Ureter (tissue), 1 donor: Measurements from ENCODE around the gene RNF26. TPM values are rescaled to one million over a fixed set of nuclear protein-coding genes. Genes with fewer than 3 reads are reported as not detected.
"Not testable (repeated sequence)": the region's sequence is repeated elsewhere in the genome, so short reads cannot be mapped to it uniquely, and the experiment has no call there.

Experiments used
- DNase-seq: peaks from one replicate; pipeline ENCODE4 v3.0.0-alpha.2; 2020; ENCODE audit warnings: low spot score
- total RNA-seq: library from RNA; stranded (reverse); gene quantifications from one replicate; pipeline ENCODE4 v1.2.4, GENCODE V29; 2023
- donor health status: DM: yes; HTN: yes; CAD: no.

Gene RNF26
- total RNA-seq, 1 donor from 2014 or later: 23.1 TPM

DNA sequence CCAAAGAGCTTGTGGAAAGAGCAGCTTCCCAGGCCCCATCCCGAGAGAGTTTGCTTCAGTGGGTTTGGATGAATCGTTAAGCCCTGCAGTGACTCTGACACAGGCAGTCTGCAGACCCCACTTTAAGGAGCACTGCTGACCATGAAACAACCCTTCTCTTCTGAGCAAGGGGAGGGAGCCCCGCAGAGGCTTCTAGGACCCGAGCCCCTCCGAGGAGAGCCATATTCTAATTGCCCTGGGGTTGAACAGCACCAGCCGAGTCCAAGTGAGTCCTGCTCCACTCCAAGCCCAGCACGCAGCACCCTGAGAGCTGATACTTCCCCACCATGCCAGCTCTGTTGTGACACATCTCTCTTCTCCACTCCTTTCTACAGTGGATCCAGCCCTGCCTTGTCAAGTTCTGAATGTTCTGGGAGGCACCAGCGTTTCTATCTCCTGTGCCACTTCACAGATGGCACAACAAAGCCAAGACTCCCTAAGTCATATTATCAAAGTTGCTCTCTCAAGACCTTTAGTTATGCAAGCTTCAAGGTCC is 36.8 kb downstream of the RNF26 start:
- no peak for DNase-seq

DNA sequence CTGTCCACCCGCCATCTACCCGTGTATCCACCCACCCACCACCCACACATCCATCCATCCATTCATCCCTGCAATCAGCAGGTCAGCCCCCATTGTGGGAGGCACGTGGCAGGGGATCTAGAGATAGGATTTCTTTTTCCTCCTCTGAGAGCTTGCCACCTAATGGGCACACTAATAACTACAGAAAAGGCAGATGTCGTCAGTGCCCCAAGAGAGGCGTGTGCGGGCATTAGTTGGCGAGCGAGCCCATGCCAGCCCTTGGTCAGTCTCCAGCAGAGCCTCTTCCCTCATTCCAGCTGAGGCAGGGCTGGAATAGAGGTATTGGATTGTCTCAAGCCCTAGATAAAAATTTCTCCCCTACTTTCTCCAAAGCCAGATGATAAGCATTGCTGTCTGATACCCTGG is 37.5 kb downstream of the RNF26 start:
- no peak for DNase-seq

DNA sequence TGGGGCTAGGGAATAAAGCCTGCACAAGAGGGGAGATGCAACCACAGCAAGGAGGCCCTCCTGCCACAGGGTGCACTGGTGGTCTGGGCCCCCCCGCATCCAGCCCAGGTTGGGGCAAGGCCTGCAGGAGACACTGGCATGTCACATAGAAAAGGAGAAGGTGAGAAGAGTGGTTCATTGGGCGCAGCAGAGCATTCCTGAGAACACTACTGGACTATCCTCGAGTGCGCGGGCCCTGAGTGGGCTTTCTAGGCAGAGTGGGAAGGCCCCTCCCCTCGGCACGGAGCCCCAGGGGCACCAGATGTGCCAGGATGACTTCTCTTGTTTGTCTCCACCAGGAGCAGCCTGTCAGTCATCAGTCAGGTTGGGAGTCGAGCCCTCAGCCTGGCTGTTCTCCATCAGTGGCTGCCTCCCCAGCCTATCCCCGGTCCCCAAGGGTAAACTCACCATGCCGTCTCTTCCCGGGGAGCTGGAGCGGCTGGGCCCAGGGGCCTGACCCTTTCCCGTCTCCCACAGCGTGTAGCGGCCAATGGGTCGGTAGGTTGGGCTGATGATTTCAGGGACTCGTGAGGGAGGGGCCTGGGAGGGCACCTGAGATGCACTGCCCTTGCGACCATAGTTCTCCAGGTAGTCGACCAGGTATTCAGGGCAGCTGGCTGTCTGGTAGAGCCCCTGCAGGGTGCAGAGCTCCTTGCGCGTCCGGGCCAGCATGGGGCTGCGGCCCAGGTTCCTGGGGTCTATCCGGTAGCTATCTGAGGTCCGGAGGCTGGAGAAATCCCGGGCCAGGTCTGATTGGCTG is 38.1 kb downstream of the RNF26 start:
- no peak for DNase-seq

DNA sequence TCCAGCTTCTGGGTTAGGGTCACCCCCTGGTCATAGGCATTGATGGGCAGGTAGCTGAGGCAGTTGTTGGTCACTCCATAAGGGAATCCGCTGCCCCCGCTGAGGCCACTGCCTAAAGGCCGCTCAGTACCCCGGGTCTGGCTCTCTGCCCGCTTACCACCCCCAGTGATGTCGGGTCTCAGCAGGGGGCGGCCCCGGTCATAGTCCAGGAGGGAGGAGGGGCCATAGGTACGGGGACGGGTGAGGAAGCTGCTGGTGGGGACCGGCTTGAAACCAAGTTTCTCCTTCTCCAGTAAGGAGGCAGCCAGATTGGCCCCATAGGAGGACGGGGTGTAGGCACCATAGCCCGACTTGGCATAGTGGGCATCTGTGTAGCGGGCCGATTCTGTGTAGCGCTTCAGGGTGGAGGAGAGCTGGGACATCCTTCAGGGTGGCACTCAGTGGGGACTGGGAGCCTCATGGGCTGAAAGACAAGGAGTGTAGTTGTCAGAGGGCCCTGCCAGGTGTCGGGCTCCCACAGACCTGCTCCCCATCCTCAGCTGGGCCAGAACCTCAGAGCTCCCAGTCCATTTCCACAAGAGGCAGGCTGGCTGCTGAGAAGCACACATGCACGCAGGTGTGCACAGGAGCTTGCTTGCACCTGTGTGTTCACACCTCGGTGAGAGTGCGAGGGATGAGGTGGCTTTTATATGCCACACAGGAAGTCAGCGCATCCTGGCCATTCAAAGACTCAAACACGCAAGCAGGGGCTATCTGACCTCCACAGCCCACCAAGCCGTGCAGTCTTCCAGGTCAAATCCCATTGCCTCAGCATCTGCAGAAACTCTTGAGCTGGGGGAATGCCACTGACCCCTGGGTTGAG is 39.0 kb downstream of the RNF26 start:
- no peak for DNase-seq

DNA sequence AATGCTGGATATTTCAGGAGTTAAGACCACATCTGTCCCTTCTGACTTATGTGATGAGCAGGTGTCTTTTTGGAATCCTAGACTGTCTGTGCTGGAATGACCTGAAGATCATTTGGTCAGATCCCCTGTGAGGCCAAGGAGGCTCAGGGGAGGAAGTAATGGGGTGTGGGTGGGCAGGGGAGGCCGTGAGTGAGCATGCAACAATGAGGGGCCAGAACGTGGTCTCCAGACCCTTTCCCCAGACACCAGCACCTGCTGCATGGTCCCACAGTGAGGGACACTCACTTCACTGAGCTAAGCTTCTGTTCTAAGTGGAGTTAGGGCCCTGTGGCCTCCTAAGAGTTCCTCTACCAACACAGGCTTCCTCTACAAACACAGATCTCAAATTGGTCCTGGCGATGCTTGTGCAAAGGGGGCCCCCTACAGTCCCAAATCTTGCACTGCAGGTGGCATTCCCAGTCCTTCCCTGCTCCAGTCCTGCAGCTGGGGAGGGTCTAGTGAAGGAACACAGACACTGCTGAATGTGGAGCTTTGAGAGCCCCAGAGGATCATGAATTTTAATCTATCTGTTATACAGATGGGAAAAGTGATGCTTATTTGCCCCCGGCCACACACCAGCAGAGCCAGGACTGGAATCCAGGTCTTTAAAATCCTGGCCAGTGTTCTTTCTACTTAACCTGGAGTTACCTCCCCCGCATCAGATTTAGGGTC is 39.7 kb downstream of the RNF26 start:
- peak; percentile 78 for DNase-seq

DNA sequence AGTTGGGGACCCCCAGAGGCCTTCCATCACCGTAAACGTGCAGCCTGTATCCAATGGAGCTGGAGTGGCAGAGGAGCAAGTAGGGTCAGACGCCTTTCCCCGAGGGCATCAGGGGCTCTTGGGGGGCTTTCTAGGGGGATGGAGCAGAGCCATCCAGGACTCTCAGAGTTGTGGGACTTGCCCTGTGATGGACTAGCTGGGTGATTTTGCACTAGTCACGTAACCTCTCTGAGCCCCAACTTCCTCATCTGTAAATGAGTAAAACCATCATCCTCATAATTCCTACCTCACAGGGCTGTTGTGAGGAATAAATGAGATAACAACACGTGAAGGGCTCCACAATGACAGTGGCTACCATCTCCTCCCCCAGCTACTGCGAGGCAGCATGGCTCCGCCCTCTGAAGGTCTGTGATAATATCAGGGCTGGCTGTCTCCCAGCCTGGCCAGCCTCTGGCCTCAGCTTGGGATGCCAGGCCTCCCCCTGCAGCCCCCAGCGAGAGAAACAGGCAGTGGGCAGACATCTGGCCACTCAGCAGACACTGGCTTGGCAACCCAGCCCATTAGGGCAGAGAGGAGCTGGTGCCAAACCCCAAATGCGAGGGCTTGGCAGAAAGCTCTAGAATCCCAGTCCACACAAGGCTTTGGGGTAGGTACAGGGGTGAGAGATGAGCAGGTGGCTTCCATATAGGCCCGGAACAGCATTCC is 40.5 kb downstream of the RNF26 start:
- DNase-seq: no peak

DNA sequence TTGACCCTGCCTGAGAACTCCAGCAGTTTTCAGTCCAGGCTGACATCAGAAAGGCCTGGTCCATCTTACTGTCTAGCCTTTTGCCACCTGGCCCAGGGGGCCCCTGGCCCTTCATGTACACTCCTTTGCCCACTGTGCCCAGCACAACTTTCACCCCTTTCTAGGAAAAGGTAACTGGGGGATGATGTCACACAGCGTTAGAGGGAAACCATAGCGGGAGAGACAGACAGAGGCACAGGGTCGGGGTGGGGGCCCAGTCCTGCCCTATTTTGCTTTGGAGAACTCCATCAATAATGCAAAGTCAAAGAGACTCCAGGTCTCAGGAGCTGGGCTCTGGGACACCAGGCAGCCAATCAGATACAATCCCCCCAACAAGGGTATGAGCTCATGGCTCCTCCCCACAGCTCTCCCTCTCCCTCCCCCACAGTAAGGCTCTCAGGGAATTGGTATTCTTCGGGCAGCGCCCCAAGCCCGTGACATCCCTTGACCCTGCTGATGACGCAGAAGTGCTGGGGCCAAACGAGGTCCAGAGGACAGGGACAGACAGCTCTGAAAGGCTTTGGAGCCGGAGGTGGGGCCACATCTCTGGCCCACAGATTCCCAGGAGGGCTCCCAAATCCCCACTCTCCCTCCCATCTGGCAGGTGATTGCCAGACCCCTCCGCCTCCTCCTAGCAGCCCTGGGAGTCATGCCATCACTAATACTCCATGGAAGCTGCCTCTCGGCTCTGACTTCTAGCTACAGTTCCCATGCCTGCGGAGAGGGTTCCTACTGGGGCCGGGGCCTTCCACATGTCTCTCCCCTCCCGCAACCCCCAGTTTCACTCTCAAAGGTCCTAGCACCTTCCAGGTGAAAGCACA is 41.2 kb downstream of the RNF26 start:
- DNase-seq: peak; percentile 91

DNA sequence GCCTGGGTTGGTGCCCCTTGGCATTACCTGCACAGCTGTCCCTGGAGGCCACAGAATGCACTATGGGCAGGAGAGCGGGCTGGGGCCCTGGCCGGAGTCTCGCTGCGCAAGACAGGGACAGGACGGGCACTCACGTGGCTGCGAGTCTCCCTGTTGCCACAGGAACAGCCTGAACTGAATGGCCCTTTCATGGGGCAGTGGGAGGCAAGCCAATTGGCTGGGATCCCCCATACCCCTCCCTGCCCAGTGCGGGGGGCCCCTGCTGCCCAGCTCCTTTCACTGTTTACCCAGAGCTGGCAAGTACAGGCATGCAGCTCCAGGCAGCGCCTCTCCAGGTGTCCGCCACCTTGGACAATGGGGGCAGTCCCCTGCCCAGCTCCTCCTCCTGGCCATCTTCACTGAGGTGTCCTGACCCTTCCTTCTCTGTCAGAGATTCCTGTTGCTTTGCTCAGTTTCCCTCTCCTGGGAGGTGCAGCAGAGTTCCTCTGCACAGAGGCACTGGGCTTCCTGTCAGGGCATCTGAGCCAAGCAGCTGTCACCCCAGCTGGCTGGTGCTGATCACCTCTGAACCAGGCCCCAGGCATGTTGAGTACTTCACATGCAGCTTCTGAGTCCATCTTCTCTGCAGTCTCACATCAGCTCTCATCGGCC is 42.0 kb downstream of the RNF26 start:
- DNase-seq: peak; percentile 74

DNA sequence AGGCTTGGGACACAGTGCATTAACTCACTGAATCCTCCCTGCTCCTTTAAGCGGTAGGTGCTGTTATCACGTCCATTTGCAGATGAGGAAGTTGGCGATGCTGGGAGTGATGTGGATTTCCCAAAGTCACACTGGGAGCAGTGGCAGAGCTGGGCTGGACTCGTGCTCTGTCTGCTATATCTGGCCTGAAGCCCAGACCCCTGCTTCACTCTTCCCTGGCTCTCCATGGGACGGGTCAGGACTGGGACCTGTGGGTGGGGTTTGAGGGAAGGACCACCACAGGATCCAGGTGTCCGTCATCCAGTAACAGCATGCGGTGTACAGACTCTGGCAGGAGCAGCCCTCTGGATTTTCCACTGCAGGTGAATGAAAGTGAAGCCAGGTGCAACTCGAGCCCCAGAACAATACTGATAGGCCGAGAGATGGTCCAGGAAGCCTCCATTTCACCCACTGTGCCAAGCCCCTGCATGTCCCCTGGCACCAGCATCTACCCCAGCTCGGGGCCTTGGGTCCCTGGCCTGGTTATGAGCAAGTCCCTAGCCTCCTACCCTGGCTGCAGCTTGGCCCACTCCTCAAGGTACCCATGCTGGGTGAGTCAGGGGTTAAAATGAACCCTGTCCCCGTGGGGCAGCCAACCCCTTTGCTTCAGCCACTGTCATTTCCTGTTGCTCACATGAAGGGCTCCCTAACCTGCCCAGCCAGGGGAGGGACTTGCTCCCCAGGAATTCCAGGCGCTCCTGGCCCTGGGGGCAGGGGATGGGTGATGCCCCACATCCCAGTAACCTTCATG is 43.0 kb downstream of the RNF26 start:
- DNase-seq: peak; percentile 51

DNA sequence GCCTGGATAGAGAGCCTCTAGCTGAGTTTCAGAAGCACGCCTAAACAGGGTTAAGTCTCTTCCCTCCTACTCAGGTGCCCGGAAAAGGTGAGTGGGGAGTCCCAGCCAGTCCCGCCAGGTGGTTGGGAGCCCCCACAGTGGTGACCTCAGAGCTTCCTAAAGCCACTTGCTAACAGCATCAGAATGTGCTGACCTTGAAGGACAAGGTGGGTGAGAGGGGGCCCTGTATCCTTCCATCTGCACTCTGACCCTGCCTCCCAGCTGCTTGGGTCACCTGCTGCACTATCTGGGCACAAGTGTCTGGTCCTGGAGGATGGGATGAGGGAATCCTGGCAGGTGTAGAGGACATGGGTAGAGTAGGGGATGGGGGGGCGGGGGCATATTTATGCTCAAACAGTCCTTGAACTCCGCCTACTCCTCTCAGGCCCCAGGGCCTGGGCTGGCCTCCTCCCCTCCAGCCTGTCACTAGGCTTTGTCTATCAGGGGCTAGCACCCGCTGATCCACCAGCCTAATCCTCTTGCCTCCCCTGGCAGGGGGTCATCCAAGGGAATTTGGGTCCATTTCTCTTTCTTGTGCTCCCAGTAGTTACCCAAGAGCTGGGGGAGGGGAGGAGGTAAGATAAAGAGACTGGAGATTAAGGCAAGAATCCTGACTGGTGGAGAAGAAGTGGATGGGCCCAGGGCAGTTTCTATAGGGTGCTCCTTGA is 43.8 kb downstream of the RNF26 start:
- no peak for DNase-seq

DNA sequence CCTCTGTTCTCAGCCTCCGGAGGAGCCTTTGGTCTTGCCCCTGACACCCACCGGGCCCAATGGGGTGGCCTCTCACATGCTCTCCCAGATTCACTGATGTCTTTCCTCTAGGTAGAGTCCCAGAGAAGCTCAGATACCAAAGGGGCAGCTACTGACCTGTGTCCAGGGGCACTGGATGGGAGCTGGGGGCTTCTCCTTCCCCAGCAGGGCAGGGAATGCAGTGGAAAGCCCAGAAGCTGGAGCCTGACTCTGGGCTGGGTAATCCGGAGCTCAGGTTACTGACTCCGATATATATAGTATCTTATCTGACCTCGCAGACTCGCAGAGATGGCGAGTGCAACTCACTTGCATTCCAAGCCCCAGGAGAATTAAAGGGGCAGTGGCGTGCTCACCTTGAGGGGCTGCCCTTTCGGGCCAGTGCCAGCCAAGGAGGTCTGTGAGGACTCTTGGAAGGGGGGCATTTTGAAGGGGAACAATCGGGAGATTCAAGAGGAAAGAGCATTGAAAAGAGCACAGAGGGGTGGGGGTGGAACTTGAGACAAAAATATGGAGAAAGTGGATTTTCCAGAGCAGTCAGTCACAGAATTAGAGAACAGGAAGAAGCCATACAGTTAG is 44.6 kb downstream of the RNF26 start:
- DNase-seq: no peak

DNA sequence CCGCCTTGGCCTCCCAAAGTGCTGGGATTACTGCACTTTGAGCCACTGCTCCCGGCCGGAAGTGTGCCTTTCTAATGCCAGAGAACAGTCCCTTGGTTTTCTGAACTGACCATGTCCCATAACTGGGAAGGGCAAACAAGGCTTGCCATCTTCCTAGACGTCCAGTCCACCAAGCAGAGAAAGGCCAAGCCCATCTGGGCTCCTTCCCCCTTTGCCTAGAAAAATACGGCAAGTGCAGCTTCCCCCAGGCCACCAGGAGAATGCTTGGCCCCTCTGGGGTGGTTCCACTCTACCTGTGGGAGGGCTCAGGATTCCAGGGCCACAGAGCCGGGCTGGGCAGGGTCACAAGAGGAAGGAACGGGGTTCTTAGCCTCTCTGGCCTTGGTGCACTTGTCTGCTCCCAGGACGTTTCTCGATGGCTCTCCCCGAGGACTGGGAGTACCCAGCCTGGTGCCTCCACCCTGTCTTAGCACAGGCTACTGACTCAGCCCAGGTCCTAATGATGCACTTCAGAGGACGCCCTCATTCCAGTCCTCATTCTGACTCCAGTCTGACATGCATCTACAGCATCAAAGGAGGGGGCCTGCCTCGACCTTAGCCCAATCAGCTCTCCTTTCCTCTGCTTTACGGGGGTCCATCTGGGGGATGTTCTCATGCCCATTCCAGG is 46.0 kb downstream of the RNF26 start:
- peak; percentile 44 for DNase-seq

DNA sequence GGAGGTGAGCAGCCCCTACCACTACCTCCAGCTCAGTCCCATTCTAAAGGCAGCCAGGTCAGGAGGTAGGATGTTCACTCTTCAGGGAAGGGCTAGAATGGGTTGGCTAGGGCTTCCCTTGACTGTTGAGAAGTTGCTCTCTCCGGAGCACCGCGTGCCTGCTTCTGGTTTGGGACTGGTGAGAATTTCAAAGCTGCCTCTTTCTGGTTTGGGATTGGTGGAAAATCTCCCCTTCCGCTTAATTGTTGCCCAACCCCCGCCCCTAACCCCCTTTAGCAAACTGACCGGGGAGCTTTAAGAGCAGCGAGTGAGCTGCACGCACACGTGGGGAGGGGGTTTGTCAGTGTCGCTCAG is 46.5 kb downstream of the RNF26 start:
- no peak for DNase-seq

DNA sequence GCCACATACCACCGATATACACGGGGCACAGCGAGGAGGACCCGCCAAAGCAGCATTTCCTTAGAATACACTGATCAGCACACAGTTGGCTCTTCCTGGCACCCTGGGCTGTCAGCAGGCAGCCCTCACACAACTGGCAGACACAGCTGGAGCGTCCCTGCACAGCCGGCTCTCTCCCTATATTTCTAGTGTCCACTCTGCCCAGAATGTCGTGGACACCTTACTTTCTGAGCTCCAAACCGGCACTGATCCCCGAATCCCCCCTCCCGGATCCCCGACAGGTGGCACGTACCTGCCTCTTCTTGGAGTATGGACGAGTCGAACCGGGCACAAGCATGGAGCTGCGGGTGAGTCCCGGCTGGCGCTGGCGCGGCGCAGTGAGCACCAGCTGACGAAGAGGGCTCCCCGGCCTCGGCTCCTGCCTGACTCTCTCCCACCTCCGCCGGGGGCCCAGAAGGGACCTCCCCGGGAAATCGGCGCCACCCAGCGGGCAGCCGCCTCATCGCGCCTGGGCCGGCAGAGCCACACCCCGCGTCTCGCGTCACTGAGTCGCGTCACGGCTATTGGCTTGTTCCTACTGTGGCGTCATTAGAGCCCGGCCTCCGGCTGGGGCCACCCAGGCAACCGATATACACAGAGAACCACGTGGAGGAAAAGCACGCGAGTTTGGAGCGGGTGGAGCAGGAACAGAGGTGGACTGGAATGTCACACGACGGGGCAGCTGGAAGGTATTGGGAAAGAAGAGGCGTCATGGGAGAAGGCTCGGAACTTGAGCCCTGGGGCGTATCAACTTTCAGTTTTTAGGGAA is 47.1 kb downstream of the RNF26 start, which contains the start of gene USP2:
Gene USP2 (minus strand): TSS at position 510 of the 808 bp plus-strand sequence. CDS start 8,210 bp downstream, outside the sequence.
- peak; percentile 97 for DNase-seq

DNA sequence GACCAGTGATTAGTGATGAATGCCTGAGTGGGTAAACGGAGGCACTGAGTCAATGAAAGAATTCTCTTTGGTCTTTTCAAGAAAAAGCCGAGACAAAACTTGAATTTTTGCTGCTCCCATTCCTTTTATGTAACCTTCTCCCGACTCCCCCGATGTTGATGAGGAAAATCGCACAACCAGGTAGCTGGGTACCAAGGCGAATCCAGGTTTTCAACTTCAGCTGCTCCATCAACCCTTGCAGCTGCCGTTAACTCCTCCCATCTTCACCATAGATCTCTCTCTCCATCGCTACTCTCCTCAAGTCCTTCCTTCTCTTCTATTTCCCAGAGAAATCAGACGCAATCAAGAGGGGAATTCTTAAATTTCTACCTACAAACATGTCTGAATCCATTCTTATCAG is 47.8 kb downstream of the RNF26 start:
- no peak for DNase-seq

DNA sequence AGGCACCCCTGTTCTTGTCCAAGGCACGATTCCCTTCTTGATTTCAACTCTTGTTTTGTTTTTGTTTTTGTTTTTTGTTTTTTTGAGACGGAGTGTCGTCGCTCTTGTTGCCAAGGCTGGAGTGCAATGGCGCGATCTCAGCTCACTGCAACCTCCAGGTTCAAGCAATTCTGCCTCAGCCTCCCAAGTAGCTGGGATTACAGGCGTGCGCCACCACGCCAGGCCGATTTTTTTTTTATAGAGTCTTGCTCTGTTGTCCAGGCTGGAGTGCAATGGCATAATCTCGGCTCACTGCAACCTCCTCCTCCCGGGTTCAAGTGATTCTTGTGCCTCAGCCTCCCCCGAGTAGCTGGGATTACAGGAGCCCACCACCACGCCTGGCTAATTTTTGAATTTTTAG is 48.2 kb downstream of the RNF26 start:
- not testable (repeated sequence) for DNase-seq

DNA sequence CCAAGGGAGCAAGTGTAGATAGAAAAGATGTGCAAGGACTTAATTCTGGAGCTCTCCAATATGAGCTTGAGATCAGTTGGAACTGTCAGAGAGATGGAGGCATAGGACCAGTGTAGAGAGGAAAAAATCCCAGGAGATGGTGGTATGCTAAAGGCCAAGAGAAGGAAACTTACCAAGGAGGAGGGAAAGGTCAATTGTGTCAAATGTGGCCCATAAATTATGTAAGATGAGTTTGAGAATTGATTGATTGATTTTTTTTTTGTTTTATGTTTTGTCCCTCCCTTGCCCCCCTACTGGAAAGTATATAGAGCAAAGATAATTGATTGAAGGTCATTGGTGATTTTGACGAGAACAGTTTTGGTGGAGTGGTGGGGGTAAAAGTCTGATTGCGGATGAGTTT is 50.0 kb downstream of the RNF26 start:
- no peak for DNase-seq
